ENCODE measurements around the gene TRIML1.

TRIML1 gene

DNA sequence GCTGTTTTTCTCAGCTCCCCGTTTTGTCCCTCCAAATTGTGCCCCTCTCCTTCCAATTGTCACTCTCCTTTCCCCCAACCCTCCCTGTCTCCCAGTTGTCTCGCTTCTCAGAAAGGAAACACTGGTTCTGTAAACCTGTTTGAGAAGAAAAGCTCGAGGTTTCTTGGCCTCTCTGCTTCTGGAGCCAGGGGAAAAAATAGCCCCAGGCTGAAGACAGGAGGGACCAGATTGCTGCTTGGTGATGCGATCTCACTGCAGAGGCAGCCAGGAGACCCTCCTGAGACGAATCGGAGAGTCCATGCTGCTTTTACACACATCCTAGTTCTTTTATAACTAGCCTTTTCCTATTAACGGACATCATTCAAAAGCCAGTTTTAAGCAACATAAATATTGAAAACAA, 21.2 kb downstream of the TRIML1 start:
- Histone ChIP-seq H2AFZ (ENCODE audit: insufficient read depth, low read length, poor library complexity) (no peak overlapping the region), H4K91ac (ENCODE audit: low read depth, low read length) (peak overlapping the region; percentile 16), H3K14ac (ENCODE audit: low read length) (peak overlapping the region; percentile 6), H2AK5ac (ENCODE audit: low read length) (peak overlapping the region; percentile 7), H3K4ac (ENCODE audit: low read depth, low read length) (no peak overlapping the region), H3K4me3 (ENCODE audit: low read depth, low read length) (no peak overlapping the region), H3K79me2 (ENCODE audit: control insufficient read depth, insufficient read depth, low read length, poor library complexity) (no peaks in the 10 kb centered on the region), H3K23ac (ENCODE audit: low read length) (no peak overlapping the region), H3K4me2 (ENCODE audit: low read length) (no peak overlapping the region), H3K27ac (ENCODE audit: low read depth, low read length) (peak overlapping the region; percentile 18), H3K18ac (ENCODE audit: low read length) (no peak overlapping the region), H2BK5ac (ENCODE audit: low read depth, low read length, poor library complexity) (peak overlapping the region; percentile 10), H4K8ac (ENCODE audit: low read depth, low read length) (peak overlapping the region; percentile 5), H2BK120ac (ENCODE audit: insufficient read depth, low read length, poor library complexity) (peak overlapping the region; percentile 13), H3K36me3 (ENCODE audit: control insufficient read depth in 1 of 2, insufficient read depth in 2 of 2, low read length in 2 of 2) (no peaks in the 10 kb centered on the region), H3K9me3 (ENCODE audit: insufficient read depth, low read depth, low read length) (peaks cover 2% of the 10 kb centered on the region), H3K4me1 (ENCODE audit: control insufficient read depth in 1 of 2, insufficient read depth in 2 of 2, low read length in 2 of 2) (peaks cover 7 to 9% of the 10 kb centered on the region in 2 experiments), H3K27me3 (ENCODE audit: insufficient read depth, low read length) (no peaks in the 10 kb centered on the region), H4K12ac (ENCODE audit: low read depth, low read length) (no peak overlapping the region), H3K79me1 (ENCODE audit: low read length) (peaks cover 2% of the 10 kb centered on the region), H2BK12ac (ENCODE audit: low read length) (peak overlapping the region; percentile 58), H3K9ac (ENCODE audit: low read length) (no peak overlapping the region)
- WGBS (ENCODE audit: extremely low coverage, insufficient coverage, insufficient read length): no CpG with 5 or more reads among the region's 7 CpGs
- DNase-seq: peak in 1 of 2 donors; percentile 63

- no peak overlapping the region for H2BK5ac ChIP-seq (ENCODE audit: low read depth, low read length, poor library complexity)
- no peak overlapping the region for H3K27ac ChIP-seq (ENCODE audit: low read depth, low read length)
- no peak overlapping the region for H2BK12ac ChIP-seq (ENCODE audit: low read length)
Observed at GRCh38 chr4:188161167-188161566, 21.9 kb downstream of the TRIML1 start.

DNA sequence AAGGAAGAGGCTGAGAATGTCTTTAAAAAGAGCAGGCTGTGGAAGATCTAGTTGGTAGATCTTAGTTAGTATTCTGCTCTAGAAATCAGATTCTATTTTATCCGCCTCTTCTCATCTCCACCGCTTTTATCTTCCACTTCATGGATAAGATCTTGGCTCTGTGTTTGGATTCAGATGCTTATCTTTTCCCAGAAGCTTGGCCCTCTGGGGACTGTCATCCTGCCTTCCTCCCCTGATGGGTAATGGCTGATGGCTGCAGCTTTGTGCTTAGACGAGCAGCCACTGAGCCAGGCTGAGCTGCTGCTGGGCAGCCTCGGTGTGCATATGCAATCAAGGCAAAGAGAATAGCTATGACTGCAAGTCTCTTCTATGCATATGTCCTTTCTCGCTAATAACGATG, 23.5 kb downstream of the TRIML1 start:
- Histone ChIP-seq H4K91ac (ENCODE audit: low read depth, low read length) (no peak overlapping the region), H4K12ac (ENCODE audit: low read depth, low read length) (no peak overlapping the region), H3K79me2 (ENCODE audit: control insufficient read depth, insufficient read depth, low read length, poor library complexity) (no peaks in the 10 kb centered on the region), H2BK120ac (ENCODE audit: insufficient read depth, low read length, poor library complexity) (no peak overlapping the region), H3K79me1 (ENCODE audit: low read length) (peaks cover 2% of the 10 kb centered on the region), H3K14ac (ENCODE audit: low read length) (no peak overlapping the region), H3K4me3 (ENCODE audit: low read depth, low read length) (no peak overlapping the region), H3K4me2 (ENCODE audit: low read length) (no peak overlapping the region), H3K4ac (ENCODE audit: low read depth, low read length) (no peak overlapping the region), H3K4me1 (ENCODE audit: control insufficient read depth in 1 of 2, insufficient read depth in 2 of 2, low read length in 2 of 2) (peaks cover 7 to 9% of the 10 kb centered on the region in 2 experiments), H3K36me3 (ENCODE audit: control insufficient read depth in 1 of 2, insufficient read depth in 2 of 2, low read length in 2 of 2) (no peaks in the 10 kb centered on the region), H2BK5ac (ENCODE audit: low read depth, low read length, poor library complexity) (no peak overlapping the region), H3K9ac (ENCODE audit: low read length) (no peak overlapping the region), H3K27ac (ENCODE audit: low read depth, low read length) (no peak overlapping the region), H2AFZ (ENCODE audit: insufficient read depth, low read length, poor library complexity) (no peak overlapping the region), H3K23ac (ENCODE audit: low read length) (no peak overlapping the region), H4K8ac (ENCODE audit: low read depth, low read length) (no peak overlapping the region), H3K18ac (ENCODE audit: low read length) (no peak overlapping the region), H2BK12ac (ENCODE audit: low read length) (no peak overlapping the region), H3K9me3 (ENCODE audit: insufficient read depth, low read depth, low read length) (peaks cover 3% of the 10 kb centered on the region), H3K27me3 (ENCODE audit: insufficient read depth, low read length) (no peaks in the 10 kb centered on the region), H2AK5ac (ENCODE audit: low read length) (no peak overlapping the region)
- no CpG with 5 or more reads among the region's 6 CpGs for WGBS (ENCODE audit: extremely low coverage, insufficient coverage, insufficient read length)
- peak in 1 of 2 donors; percentile 55 for DNase-seq

More at GRCh38 chr4:188161167-188161566, 21.9 kb downstream of the TRIML1 start:
- Histone ChIP-seq H3K79me2 (ENCODE audit: control insufficient read depth, insufficient read depth, low read length, poor library complexity) (no peaks in the 10 kb centered on the region), H4K12ac (ENCODE audit: low read depth, low read length) (no peak overlapping the region), H3K79me1 (ENCODE audit: low read length) (peaks cover 2% of the 10 kb centered on the region), H3K4me2 (ENCODE audit: low read length) (no peak overlapping the region), H3K27me3 (ENCODE audit: insufficient read depth, low read length) (no peaks in the 10 kb centered on the region), H2AK5ac (ENCODE audit: low read length) (no peak overlapping the region), H3K14ac (ENCODE audit: low read length) (no peak overlapping the region), H3K4ac (ENCODE audit: low read depth, low read length) (no peak overlapping the region), H3K4me1 (ENCODE audit: control insufficient read depth in 1 of 2, insufficient read depth in 2 of 2, low read length in 2 of 2) (peaks cover 7 to 9% of the 10 kb centered on the region in 2 experiments), H3K9ac (ENCODE audit: low read length) (no peak overlapping the region), H3K4me3 (ENCODE audit: low read depth, low read length) (no peak overlapping the region), H3K18ac (ENCODE audit: low read length) (no peak overlapping the region), H2AFZ (ENCODE audit: insufficient read depth, low read length, poor library complexity) (no peak overlapping the region), H2BK120ac (ENCODE audit: insufficient read depth, low read length, poor library complexity) (no peak overlapping the region), H3K23ac (ENCODE audit: low read length) (no peak overlapping the region), H3K36me3 (ENCODE audit: control insufficient read depth in 1 of 2, insufficient read depth in 2 of 2, low read length in 2 of 2) (no peaks in the 10 kb centered on the region), H4K91ac (ENCODE audit: low read depth, low read length) (peak overlapping the region; percentile 25), H3K9me3 (ENCODE audit: insufficient read depth, low read depth, low read length) (peaks cover 2% of the 10 kb centered on the region), H4K8ac (ENCODE audit: low read depth, low read length) (peak overlapping the region; percentile 2)
- DNase-seq: no peak
- no CpG with 5 or more reads among the region's 6 CpGs for WGBS (ENCODE audit: extremely low coverage, insufficient coverage, insufficient read length)

GRCh38 chr4:188168726-188169373, 29.6 kb downstream of the TRIML1 start:
- Histone ChIP-seq H3K9ac (ENCODE audit: low read length) (no peak overlapping the region), H4K12ac (ENCODE audit: low read depth, low read length) (no peak overlapping the region), H3K9me3 (ENCODE audit: insufficient read depth, low read depth, low read length) (peaks cover 4% of the 10 kb centered on the region), H2AK5ac (ENCODE audit: low read length) (no peak overlapping the region), H3K79me1 (ENCODE audit: low read length) (no peaks in the 10 kb centered on the region), H3K36me3 (ENCODE audit: control insufficient read depth in 1 of 2, insufficient read depth in 2 of 2, low read length in 2 of 2) (no peaks in the 10 kb centered on the region), H3K4me1 (ENCODE audit: control insufficient read depth in 1 of 2, insufficient read depth in 2 of 2, low read length in 2 of 2) (peaks cover 0 to 2% of the 10 kb centered on the region in 2 experiments), H3K27ac (ENCODE audit: low read depth, low read length) (no peak overlapping the region), H3K27me3 (ENCODE audit: insufficient read depth, low read length) (no peaks in the 10 kb centered on the region), H3K4ac (ENCODE audit: low read depth, low read length) (no peak overlapping the region), H3K79me2 (ENCODE audit: control insufficient read depth, insufficient read depth, low read length, poor library complexity) (no peaks in the 10 kb centered on the region), H2BK12ac (ENCODE audit: low read length) (no peak overlapping the region), H3K4me2 (ENCODE audit: low read length) (no peak overlapping the region), H3K23ac (ENCODE audit: low read length) (no peak overlapping the region), H4K8ac (ENCODE audit: low read depth, low read length) (no peak overlapping the region), H4K91ac (ENCODE audit: low read depth, low read length) (no peak overlapping the region), H3K18ac (ENCODE audit: low read length) (no peak overlapping the region), H3K14ac (ENCODE audit: low read length) (no peak overlapping the region), H2BK5ac (ENCODE audit: low read depth, low read length, poor library complexity) (no peak overlapping the region), H2BK120ac (ENCODE audit: insufficient read depth, low read length, poor library complexity) (no peak overlapping the region), H2AFZ (ENCODE audit: insufficient read depth, low read length, poor library complexity) (no peak overlapping the region), H3K4me3 (ENCODE audit: low read depth, low read length) (no peak overlapping the region)
- DNase-seq: no peak
- WGBS (ENCODE audit: extremely low coverage, insufficient coverage, insufficient read length): no CpG with 5 or more reads among the region's 5 CpGs
